Activated naive CD4-positive, alpha-beta T cell treated with anti-CD3 and anti-CD28 coated beads, Interleukin-2, amount 50 U/mL, for 24 hours (primary cell): ENCODE data around the gene FBP1.
A peak's percentile ranks its signal among the peaks of the same experiment; 100 is the strongest.
"Not testable (repeated sequence)": the region's sequence is repeated elsewhere in the genome, so short reads cannot be mapped to it uniquely, and the experiment has no call there.

Experiments
- H3K27ac Mint-ChIP-seq: one replicate; pipeline ENCODE4 v1.8.0; 2021; ENCODE audit warnings: mild to moderate bottlenecking, mixed read lengths
- H3K27me3 Mint-ChIP-seq: one replicate; pipeline ENCODE4 v1.8.0; 2021; ENCODE audit warnings: mixed read lengths
- H3K36me3 Mint-ChIP-seq: one replicate; pipeline ENCODE4 v1.8.0; 2021; ENCODE audit warnings: mixed read lengths
- H3K4me1 Mint-ChIP-seq: one replicate; pipeline ENCODE4 v1.8.0; 2021; ENCODE audit warnings: mixed read lengths
- H3K4me3 Mint-ChIP-seq: one replicate; pipeline ENCODE4 v1.8.0; 2021; ENCODE audit warnings: mild to moderate bottlenecking, mixed read lengths
- H3K9me3 Mint-ChIP-seq: one replicate; pipeline ENCODE4 v1.8.0; 2021; ENCODE audit warnings: mixed read lengths

The FBP1 gene

GRCh38 chr9:94586316-94586715 lies 53.0 kb downstream of the FBP1 start:
- no peak overlapping the region for H3K27ac Mint-ChIP-seq
- H3K9me3 Mint-ChIP-seq = no peaks in the 10 kb centered on the region
- peaks cover 19% of the 10 kb centered on the region for H3K4me1 Mint-ChIP-seq
- peaks cover 10% of the 10 kb centered on the region for H3K27me3 Mint-ChIP-seq
- H3K4me3 Mint-ChIP-seq = no peak overlapping the region
- H3K36me3 Mint-ChIP-seq = no peaks in the 10 kb centered on the region

DNA sequence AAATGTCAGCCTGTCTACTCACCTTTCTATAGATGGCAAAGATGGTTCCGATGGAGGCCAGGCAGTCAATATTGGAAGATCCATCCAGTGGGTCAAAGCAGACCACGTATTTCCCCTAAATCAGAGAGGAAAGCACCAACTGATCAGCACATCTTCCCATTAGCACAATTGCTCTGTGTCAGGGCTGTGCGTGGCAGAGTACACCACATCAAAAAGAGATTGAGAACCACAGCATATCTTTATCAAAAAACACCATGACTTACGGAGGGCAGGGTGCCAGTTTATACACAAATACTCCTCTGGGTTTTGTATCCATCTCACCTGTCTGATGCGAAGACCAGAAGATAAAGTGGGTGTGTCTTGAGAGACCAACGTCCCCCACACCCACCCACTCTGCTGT lies 54.8 kb downstream of the FBP1 start:
- Mint-ChIP-seq H3K36me3 (no peaks in the 10 kb centered on the region), H3K27ac (peak overlapping the region; percentile 33), H3K4me3 (no peak overlapping the region)

GRCh38 chr9:94581728-94582127 lies 57.6 kb downstream of the FBP1 start:
- no peaks in the 10 kb centered on the region for H3K36me3 Mint-ChIP-seq
- peaks cover 19% of the 10 kb centered on the region for H3K4me1 Mint-ChIP-seq
- H3K4me3 Mint-ChIP-seq = no peak overlapping the region
- no peaks in the 10 kb centered on the region for H3K9me3 Mint-ChIP-seq
- peaks cover 2% of the 10 kb centered on the region for H3K27me3 Mint-ChIP-seq
- no peak overlapping the region for H3K27ac Mint-ChIP-seq

More for the DNA sequence above, 54.8 kb downstream of the FBP1 start:
- no peaks in the 10 kb centered on the region for H3K9me3 Mint-ChIP-seq
- H3K27me3 Mint-ChIP-seq = peaks cover 10% of the 10 kb centered on the region
- H3K4me1 Mint-ChIP-seq = peaks cover 19% of the 10 kb centered on the region

GRCh38 chr9:94577571-94577970 lies 61.7 kb downstream of the FBP1 start:
- H3K4me1 Mint-ChIP-seq = no peaks in the 10 kb centered on the region
- no peaks in the 10 kb centered on the region for H3K27me3 Mint-ChIP-seq
- H3K4me3 Mint-ChIP-seq = no peak overlapping the region
- no peaks in the 10 kb centered on the region for H3K9me3 Mint-ChIP-seq
- H3K36me3 Mint-ChIP-seq = no peaks in the 10 kb centered on the region
- H3K27ac Mint-ChIP-seq = no peak overlapping the region

DNA sequence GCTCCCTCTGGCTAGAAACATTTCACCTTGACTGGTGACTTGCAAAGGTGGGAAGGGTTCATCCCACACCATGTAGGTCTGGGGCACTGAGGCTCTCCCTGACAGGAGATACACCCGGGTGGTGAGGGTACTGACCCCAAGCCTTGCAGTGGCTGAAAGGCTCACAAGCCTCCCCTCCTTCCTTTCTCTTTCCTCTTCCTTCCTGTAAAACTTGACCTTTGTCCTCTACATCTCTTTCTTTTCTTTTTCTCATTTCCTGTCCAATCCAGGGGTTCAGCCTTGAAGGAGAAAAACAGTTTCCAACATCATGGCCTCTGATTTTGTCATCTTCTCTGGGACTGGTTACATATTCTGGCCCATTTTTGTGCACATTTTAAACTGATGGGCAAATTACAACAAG lies 62.3 kb downstream of the FBP1 start:
- Mint-ChIP-seq H3K27ac (no peak overlapping the region), H3K27me3 (peaks cover 1% of the 10 kb centered on the region), H3K4me3 (no peak overlapping the region), H3K9me3 (no peaks in the 10 kb centered on the region), H3K36me3 (no peaks in the 10 kb centered on the region), H3K4me1 (no peaks in the 10 kb centered on the region)

GRCh38 chr9:94576131-94576530 lies 63.2 kb downstream of the FBP1 start:
- no peaks in the 10 kb centered on the region for H3K36me3 Mint-ChIP-seq
- no peaks in the 10 kb centered on the region for H3K9me3 Mint-ChIP-seq
- H3K4me1 Mint-ChIP-seq = no peaks in the 10 kb centered on the region
- no peak overlapping the region for H3K27ac Mint-ChIP-seq
- H3K4me3 Mint-ChIP-seq = no peak overlapping the region
- H3K27me3 Mint-ChIP-seq = peaks cover 1% of the 10 kb centered on the region

GRCh38 chr9:94568972-94569712 lies 70.2 kb downstream of the FBP1 start:
- no peaks in the 10 kb centered on the region for H3K36me3 Mint-ChIP-seq
- no peak overlapping the region for H3K4me3 Mint-ChIP-seq
- H3K27me3 Mint-ChIP-seq = peaks cover 1% of the 10 kb centered on the region
- no peaks in the 10 kb centered on the region for H3K4me1 Mint-ChIP-seq
- no peak overlapping the region for H3K27ac Mint-ChIP-seq
- H3K9me3 Mint-ChIP-seq = peaks cover 2% of the 10 kb centered on the region

GRCh38 chr9:94568250-94568889 lies 70.9 kb downstream of the FBP1 start:
- Mint-ChIP-seq H3K27me3 (peaks cover 1% of the 10 kb centered on the region), H3K9me3 (peaks cover 4% of the 10 kb centered on the region), H3K4me1 (no peaks in the 10 kb centered on the region), H3K36me3 (no peaks in the 10 kb centered on the region), H3K27ac (no peak overlapping the region), H3K4me3 (no peak overlapping the region)

- no peak overlapping the region for H3K27ac Mint-ChIP-seq
- H3K27me3 Mint-ChIP-seq = peaks cover 1% of the 10 kb centered on the region
- H3K4me3 Mint-ChIP-seq = no peak overlapping the region
- no peaks in the 10 kb centered on the region for H3K4me1 Mint-ChIP-seq
- H3K9me3 Mint-ChIP-seq = peaks cover 4% of the 10 kb centered on the region
- H3K36me3 Mint-ChIP-seq = no peaks in the 10 kb centered on the region
Observed at GRCh38 chr9:94567271-94567670, 72.0 kb downstream of the FBP1 start.

DNA sequence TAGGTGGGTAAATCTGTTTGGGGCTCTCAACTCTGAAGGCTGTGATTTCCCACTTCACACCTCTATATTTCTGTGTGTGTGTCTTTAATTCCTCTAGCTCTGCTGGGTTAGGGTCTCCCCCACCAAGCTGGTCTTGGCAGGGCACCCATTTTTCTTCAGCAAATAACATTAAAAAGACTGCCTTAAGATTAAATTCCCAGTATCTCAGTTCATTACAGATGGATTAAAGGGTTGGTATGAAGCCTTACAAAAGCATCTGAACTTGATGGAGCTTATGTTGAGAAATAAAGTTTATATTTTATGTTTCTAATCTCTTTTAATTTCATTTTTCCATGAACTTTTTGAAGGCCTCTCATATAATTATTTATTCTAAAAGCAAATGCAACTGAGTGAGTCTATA lies 72.8 kb downstream of the FBP1 start:
- Mint-ChIP-seq H3K4me1 (no peaks in the 10 kb centered on the region), H3K9me3 (peaks cover 4% of the 10 kb centered on the region), H3K4me3 (no peak overlapping the region), H3K36me3 (no peaks in the 10 kb centered on the region), H3K27ac (no peak overlapping the region), H3K27me3 (peaks cover 3% of the 10 kb centered on the region)

GRCh38 chr9:94564279-94564678 lies 75.0 kb downstream of the FBP1 start:
- not testable (repeated sequence) for H3K27ac Mint-ChIP-seq, H3K27me3 Mint-ChIP-seq, H3K36me3 Mint-ChIP-seq, H3K9me3 Mint-ChIP-seq, H3K4me1 Mint-ChIP-seq, H3K4me3 Mint-ChIP-seq

DNA sequence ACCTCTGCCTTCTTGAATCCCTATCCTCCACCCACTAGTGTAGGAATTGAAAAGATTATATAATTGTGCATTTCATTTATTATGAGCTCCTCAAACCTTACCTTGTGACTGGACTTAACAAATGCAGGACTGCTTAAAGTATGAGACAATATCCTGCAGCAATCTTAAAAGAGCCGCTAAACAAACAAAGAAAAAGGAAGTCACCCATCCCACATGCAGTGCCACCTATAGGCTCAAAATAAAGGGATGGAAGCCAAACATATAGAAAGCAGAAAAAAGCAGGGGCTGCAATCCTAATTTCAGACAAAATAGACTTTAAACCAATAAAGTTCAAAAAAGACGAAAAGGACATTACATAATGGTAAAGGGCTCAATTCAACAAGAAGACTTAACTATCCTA lies 75.8 kb downstream of the FBP1 start:
- peaks cover 4% of the 10 kb centered on the region for H3K9me3 Mint-ChIP-seq
- no peak overlapping the region for H3K27ac Mint-ChIP-seq
- H3K27me3 Mint-ChIP-seq = peaks cover 3% of the 10 kb centered on the region
- H3K4me1 Mint-ChIP-seq = no peaks in the 10 kb centered on the region
- H3K4me3 Mint-ChIP-seq = no peak overlapping the region
- no peaks in the 10 kb centered on the region for H3K36me3 Mint-ChIP-seq

GRCh38 chr9:94560237-94560636 lies 79.1 kb downstream of the FBP1 start:
- Mint-ChIP-seq H3K4me3 (no peak overlapping the region), H3K9me3 (peaks cover 4% of the 10 kb centered on the region), H3K4me1 (no peaks in the 10 kb centered on the region)

DNA sequence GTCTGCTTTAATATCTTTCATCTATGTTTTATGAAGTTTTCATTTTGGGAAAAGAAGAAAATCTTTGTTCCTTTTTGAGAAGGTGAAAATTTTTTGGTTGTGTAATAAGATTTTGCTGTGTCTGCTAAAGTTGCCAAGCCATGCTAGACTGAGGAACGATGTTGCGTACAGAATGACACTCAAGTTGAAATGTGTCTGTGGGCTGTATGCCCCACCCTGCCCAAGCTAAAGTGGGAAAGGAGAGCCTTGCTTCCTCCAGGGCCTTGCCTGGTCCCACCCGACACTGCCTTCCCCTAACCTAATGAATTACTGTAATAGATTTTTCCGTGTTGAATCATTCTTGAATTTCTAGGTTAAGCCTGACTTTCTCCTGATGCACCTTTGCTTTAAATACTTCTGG lies 81.9 kb downstream of the FBP1 start:
- Mint-ChIP-seq H3K4me1 (no peaks in the 10 kb centered on the region), H3K36me3 (no peaks in the 10 kb centered on the region), H3K27ac (no peak overlapping the region), H3K4me3 (no peak overlapping the region), H3K9me3 (no peaks in the 10 kb centered on the region), H3K27me3 (peaks cover 2% of the 10 kb centered on the region)

More at GRCh38 chr9:94560237-94560636, 79.1 kb downstream of the FBP1 start:
- Mint-ChIP-seq H3K27ac (no peak overlapping the region), H3K27me3 (peaks cover 3% of the 10 kb centered on the region), H3K36me3 (no peaks in the 10 kb centered on the region)

GRCh38 chr9:94554439-94555331 lies 84.6 kb downstream of the FBP1 start, which contains the start of gene PCAT7:
PCAT7 (plus strand) TSS chr9:94555083.
- Mint-ChIP-seq H3K9me3 (no peaks in the 10 kb centered on the region), H3K27ac (peak within 1 kb of the TSS; percentile 56), H3K4me1 (no peaks in the 10 kb centered on the region)

DNA sequence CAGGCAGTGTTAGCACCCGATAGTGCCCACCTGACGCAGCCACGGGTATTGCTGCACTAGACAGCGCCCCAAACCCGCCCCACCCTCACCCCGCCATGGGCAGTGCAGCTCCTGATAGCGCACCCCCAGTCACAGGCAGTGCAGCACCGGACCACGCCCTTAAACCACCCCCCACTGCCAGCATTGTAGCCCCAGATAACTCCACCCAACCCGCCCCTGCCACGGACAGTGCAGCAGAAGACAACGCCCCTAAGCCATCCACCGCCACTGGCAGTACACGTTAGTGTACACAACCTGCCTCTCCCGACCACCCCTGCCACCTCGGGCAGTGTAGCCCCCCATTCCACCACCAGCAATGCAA lies 85.3 kb downstream of the FBP1 start:
- Mint-ChIP-seq H3K36me3 (no peaks in the 10 kb centered on the region), H3K4me1 (no peaks in the 10 kb centered on the region)

More at GRCh38 chr9:94554439-94555331, 84.6 kb downstream of the FBP1 start, which contains the start of gene PCAT7:
- Mint-ChIP-seq H3K4me3 (no peak within 1 kb of the TSS), H3K36me3 (no peaks in the 10 kb centered on the region), H3K27me3 (no peaks in the 10 kb centered on the region)

More for the DNA sequence above, 85.3 kb downstream of the FBP1 start:
- no peaks in the 10 kb centered on the region for H3K27me3 Mint-ChIP-seq
- H3K9me3 Mint-ChIP-seq = no peaks in the 10 kb centered on the region
- H3K4me3 Mint-ChIP-seq = no peak overlapping the region
- H3K27ac Mint-ChIP-seq = no peak overlapping the region
